ENCODE measurements around the gene CASP3. TPM values are rescaled to one million over a fixed set of nuclear protein-coding genes. Genes with fewer than 3 reads are reported as not detected.

CASP3 gene
- total RNA-seq, 1 experiment from 2014 or later, result 107 TPM

- Mint-ChIP-seq H3K4me3 (peak overlapping the region in 1 of 2 experiments; percentile 23; a peak in 2 of 5 replicates), H3K9me3 (no peaks in the 10 kb centered on the region), H3K27me3 (ENCODE audit: low read depth) (no peaks in the 10 kb centered on the region), H3K4me1 (peaks cover 38 to 43% of the 10 kb centered on the region in 2 experiments), H3K36me3 (ENCODE audit: insufficient read depth in 1 of 3, low read depth in 3 of 3) (peaks cover 0 to 4% (median 4%) of the 10 kb centered on the region in 3 experiments; a peak in 3 of 7 replicates), H3K27ac (peak overlapping the region in 2 of 3 experiments; percentile 2 to 43; a peak in 4 of 7 replicates)
- H3T11ph ChIP-seq (ENCODE audit: low read length), result no peak overlapping the region
- no peaks in the 10 kb centered on the region for H4K20me1 ChIP-seq (ENCODE audit: control insufficient read depth, insufficient read depth, insufficient read length)
- no peak overlapping the region for H3K4ac ChIP-seq (ENCODE audit: low read depth, low read length)
- H2BK120ac ChIP-seq (ENCODE audit: low read depth, low read length, poor library complexity, severe bottlenecking), result no peak overlapping the region
- no peak overlapping the region for H3K9ac ChIP-seq (ENCODE audit: extremely low read depth, insufficient read length, low read length)
- H3K14ac ChIP-seq (ENCODE audit: insufficient read depth, low read length), result no peak overlapping the region
- H3K27ac ChIP-seq (ENCODE audit: insufficient read length, low read depth, low read length), result no peak overlapping the region
- WGBS (ENCODE audit: extremely low coverage, insufficient read length, low lambda C conversion rate), result no CpG with 5 or more reads among the region's 8 CpGs
- DNase-seq, result no peak
- H3K18ac ChIP-seq (ENCODE audit: insufficient read length, low read depth, low read length), result no peak overlapping the region
- no peak overlapping the region for H2BK20ac ChIP-seq (ENCODE audit: low read depth, low read length, poor library complexity, severe bottlenecking)
- H3K4me2 ChIP-seq (ENCODE audit: insufficient read depth, insufficient read length, low read length), result no peak overlapping the region
- H4K91ac ChIP-seq (ENCODE audit: insufficient read length, low read depth, low read length), result no peak overlapping the region
- TF ChIP-seq CTCF (conservative IDR thresholded peaks at IDR 0.05), result no peak
- H3K23me2 ChIP-seq (ENCODE audit: insufficient read length, low read depth, low read length, poor library complexity, severe bottlenecking), result peaks cover 13% of the 10 kb centered on the region
- no peaks in the 10 kb centered on the region for H3K9me3 ChIP-seq (ENCODE audit: control insufficient read depth, low read depth, low read length)
- H4K5ac ChIP-seq (ENCODE audit: insufficient read length, low read depth, low read length), result no peak overlapping the region
- H2BK15ac ChIP-seq (ENCODE audit: low read depth, low read length), result no peak overlapping the region
- no peak overlapping the region for H3K56ac ChIP-seq (ENCODE audit: insufficient read length, low read depth, low read length)
- H2AK5ac ChIP-seq (ENCODE audit: insufficient read length, low read length), result no peak overlapping the region
- H2AFZ ChIP-seq (ENCODE audit: low read length), result no peak overlapping the region
- no peaks in the 10 kb centered on the region for H3K27me3 ChIP-seq (ENCODE audit: insufficient read depth, low read length)
- no peaks in the 10 kb centered on the region for H3K79me1 ChIP-seq (ENCODE audit: insufficient read depth, low read depth, low read length, poor library complexity, severe bottlenecking)
- H3K23ac ChIP-seq (ENCODE audit: insufficient read length, low read depth, low read length), result no peak overlapping the region
- H3K4me1 ChIP-seq (ENCODE audit: insufficient read depth, low read length), result peaks cover 8% of the 10 kb centered on the region; the same call in 1 of the 2 replicates
- H4K8ac ChIP-seq (replicated peaks; ENCODE audit: insufficient read length, low read depth, low read length), result no peak overlapping the region
- peaks cover 14% of the 10 kb centered on the region for H3K79me2 ChIP-seq (ENCODE audit: insufficient read depth, low read length)
- H2BK12ac ChIP-seq (ENCODE audit: insufficient read length, low read depth, low read length), result no peak overlapping the region
- H2BK5ac ChIP-seq (ENCODE audit: insufficient read length, low read length), result no peak overlapping the region
Measured at GRCh38 chr4:184651899-184652298, 2.7 kb upstream of the CASP3 start.

Measured in H9 (cell line).